ENCODE results near the gene UTF1. TPM values are rescaled to one million over a fixed set of nuclear protein-coding genes. Genes with fewer than 3 reads are reported as not detected.

The UTF1 gene
- total RNA-seq, 1 donor from 2014 or later, result not detected

DNA sequence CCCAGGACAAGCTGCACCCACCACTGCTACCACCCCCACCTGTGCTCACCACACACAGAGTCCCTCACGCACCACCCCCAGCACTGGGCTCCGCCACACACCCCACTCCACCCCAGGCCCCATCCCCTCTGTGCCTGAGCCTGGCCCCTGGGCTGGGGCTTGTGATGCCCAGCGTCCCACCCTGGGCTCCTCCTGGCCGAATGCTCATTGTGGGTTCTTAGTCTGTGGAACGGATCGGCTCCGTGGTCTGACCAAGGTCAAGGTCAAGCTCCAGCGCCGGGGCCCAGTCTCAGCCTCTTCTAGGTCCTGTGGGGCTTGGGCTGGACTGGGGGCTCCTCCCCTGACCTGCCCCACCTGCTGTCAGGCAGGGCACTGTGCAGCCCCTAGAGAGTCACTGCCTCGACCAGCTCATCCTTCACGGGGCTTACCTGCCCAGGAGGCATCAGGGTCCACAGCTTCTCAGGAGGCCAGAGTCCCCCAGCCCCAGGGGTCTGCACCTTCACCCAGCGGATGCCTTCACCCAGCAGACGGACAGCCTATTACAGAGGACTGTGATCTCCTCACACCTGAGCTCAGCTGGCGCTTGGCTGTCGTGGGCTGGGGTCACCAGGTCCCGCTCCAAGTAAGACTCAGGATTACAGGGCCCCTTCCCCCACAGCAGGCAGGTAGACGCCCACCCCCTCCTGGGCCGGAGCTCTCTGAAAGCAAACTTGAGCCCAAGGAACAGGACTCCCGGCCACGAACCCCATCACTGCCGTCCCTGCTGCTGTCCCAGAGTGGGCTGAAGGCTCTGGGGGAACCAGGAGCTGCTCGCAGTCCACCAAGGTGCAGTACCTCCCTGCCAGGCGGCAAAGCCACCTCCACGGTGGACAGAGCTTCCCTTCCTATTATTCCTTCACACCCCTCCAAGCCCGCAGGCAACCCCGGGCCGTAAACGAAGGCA is 15.3 kb upstream of the UTF1 start:
- H3K27me3 Mint-ChIP-seq (ENCODE audit: low read depth), result peaks cover 34% of the 10 kb centered on the region
- no peaks in the 10 kb centered on the region for H3K36me3 Mint-ChIP-seq
- H3K4me1 Mint-ChIP-seq, result peaks cover 2% of the 10 kb centered on the region
- no peak overlapping the region for H3K4me3 Mint-ChIP-seq
- H3K27ac Mint-ChIP-seq, result no peak overlapping the region
- H3K9me3 Mint-ChIP-seq, result no peaks in the 10 kb centered on the region
- TF ChIP-seq, protein P1, sequence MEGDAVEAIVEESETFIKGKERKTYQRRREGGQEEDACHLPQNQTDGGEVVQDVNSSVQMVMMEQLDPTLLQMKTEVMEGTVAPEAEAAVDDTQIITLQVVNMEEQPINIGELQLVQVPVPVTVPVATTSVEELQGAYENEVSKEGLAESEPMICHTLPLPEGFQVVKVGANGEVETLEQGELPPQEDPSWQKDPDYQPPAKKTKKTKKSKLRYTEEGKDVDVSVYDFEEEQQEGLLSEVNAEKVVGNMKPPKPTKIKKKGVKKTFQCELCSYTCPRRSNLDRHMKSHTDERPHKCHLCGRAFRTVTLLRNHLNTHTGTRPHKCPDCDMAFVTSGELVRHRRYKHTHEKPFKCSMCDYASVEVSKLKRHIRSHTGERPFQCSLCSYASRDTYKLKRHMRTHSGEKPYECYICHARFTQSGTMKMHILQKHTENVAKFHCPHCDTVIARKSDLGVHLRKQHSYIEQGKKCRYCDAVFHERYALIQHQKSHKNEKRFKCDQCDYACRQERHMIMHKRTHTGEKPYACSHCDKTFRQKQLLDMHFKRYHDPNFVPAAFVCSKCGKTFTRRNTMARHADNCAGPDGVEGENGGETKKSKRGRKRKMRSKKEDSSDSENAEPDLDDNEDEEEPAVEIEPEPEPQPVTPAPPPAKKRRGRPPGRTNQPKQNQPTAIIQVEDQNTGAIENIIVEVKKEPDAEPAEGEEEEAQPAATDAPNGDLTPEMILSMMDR (IDR thresholded peaks at IDR 0.05; ENCODE audit: unreplicated experiment), result no peak
- peak in 1 of 2 experiments; percentile 15 for DNase-seq (ENCODE audit: low spot score in 2 of 2, unreplicated experiment in 2 of 2)

DNA sequence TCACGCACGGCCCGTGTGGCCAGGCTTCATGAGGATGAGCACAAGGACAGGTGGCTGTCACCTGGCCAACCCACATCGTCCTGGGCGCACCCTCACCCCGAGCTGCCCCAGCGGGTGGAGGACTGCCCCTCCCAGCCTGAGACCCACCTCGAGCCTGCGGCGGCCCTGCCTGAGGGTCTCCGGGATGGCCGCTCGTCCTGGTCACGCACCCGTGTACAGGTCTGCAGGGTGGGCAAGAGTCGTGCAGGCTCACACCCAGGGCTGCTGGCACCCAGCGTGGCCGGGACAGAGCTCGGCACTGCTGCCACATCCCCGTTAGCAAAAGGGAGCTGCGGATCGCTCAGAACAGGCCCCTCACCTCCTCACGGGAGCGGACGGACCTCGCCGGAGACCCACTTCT is 14.4 kb upstream of the UTF1 start:
- no peaks in the 10 kb centered on the region for H3K9me3 Mint-ChIP-seq
- H3K36me3 Mint-ChIP-seq, result no peaks in the 10 kb centered on the region
- no peak overlapping the region for H3K27ac Mint-ChIP-seq
- peaks cover 4% of the 10 kb centered on the region for H3K4me1 Mint-ChIP-seq
- peaks cover 36% of the 10 kb centered on the region for H3K27me3 Mint-ChIP-seq (ENCODE audit: low read depth)
- TF ChIP-seq, protein P1 (IDR thresholded peaks at IDR 0.05; ENCODE audit: unreplicated experiment), result no peak
- H3K4me3 Mint-ChIP-seq, result no peak overlapping the region
- peak in 1 of 2 experiments; percentile 13 for DNase-seq (ENCODE audit: low spot score in 2 of 2, unreplicated experiment in 2 of 2)

DNA sequence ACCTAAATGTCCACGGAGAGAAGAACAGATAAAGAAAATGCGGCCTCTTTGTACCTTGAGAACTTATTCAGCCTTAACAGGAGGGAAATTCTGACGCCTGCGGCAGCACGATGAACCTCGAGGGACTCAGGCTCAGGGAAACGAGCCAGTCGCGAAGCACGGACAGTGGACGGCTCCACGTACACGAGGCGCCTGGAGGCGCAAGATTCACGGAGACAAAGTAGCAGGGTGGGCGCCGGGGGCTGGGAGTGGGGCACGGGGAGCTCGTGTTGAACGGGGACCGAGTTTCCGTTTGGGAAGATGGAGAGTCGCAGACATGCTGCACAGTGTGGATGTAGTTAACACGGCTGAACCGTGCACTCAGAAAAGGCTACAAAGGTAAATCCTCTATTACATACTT is 13.2 kb upstream of the UTF1 start:
- DNase-seq (ENCODE audit: low spot score in 2 of 2, unreplicated experiment in 2 of 2), result peak in 1 of 2 experiments; percentile 5
- Mint-ChIP-seq H3K27me3 (ENCODE audit: low read depth) (peaks cover 47% of the 10 kb centered on the region), H3K27ac (no peak overlapping the region), H3K4me1 (peaks cover 8% of the 10 kb centered on the region), H3K4me3 (no peak overlapping the region), H3K9me3 (no peaks in the 10 kb centered on the region), H3K36me3 (no peaks in the 10 kb centered on the region)
- TF ChIP-seq, protein P1 (IDR thresholded peaks at IDR 0.05; ENCODE audit: unreplicated experiment), result no peak

DNA sequence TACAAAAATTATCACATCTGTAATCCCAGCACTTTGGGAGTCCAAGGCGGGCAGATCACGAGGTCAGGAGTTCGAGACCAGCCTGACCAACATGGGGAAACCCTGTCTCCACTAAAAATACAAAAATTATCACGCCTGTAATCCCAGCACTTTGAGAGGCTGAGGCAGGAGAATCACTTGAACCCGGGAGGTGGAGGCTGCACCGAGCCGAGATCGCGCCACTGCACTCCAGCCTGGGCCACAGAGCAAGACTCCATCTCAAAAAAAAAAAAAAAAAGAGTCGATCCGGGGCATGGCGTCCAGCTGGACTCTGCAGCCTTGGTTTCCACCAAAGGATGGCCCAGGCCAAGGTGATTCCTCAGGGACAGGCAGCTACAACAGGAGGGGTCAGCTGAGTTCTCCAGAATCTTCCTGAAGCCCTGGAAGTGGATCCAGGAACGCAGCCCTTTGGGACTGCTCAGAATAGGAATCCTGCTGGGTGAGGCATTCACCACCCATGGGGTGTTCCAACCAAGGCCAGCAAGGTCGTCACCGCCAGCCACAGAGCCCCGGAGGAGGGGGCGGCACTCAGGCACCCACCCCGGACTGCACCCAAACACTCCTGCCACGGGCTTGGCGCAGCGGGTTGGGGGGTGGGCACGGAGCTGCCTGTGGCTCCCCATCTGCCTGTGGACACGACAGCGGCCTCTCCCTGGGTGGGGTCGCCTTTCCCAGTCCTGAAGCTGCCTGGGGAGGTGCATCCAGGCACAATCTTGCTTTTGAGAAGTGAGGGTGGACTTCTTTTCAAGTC is 12.0 kb upstream of the UTF1 start:
- Mint-ChIP-seq H3K27me3 (ENCODE audit: low read depth) (peaks cover 47% of the 10 kb centered on the region), H3K36me3 (no peaks in the 10 kb centered on the region), H3K9me3 (no peaks in the 10 kb centered on the region), H3K27ac (no peak overlapping the region), H3K4me1 (peaks cover 8% of the 10 kb centered on the region), H3K4me3 (no peak overlapping the region)
- TF ChIP-seq, protein P1 (IDR thresholded peaks at IDR 0.05; ENCODE audit: unreplicated experiment), result no peak
- no peak for DNase-seq (ENCODE audit: low spot score in 2 of 2, unreplicated experiment in 2 of 2)

DNA sequence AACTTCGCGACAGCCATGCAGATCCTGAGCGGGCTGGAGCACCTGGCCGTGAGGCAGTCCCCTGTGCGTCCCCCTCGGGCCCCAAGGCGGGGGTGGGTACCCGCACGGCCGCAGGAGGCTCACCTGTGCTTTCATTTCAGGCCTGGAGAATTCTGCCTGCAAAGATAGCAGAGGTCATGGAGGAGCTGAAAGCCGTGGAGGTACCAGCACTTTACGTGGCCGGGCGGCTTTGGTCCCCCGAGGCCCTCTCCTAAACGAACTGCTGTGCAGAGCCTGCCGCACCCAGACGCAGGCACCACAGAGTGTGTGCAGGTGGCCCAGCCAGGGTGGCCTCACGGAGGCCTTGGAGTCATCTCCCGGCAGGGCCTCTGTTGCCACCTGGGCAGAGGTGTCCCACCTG is 11.1 kb upstream of the UTF1 start:
- DNase-seq (ENCODE audit: low spot score in 2 of 2, unreplicated experiment in 2 of 2), result no peak
- H3K9me3 Mint-ChIP-seq, result no peaks in the 10 kb centered on the region
- H3K27me3 Mint-ChIP-seq (ENCODE audit: low read depth), result peaks cover 50% of the 10 kb centered on the region
- H3K27ac Mint-ChIP-seq, result no peak overlapping the region
- TF ChIP-seq, protein P1 (IDR thresholded peaks at IDR 0.05; ENCODE audit: unreplicated experiment), result no peak
- peaks cover 8% of the 10 kb centered on the region for H3K4me1 Mint-ChIP-seq
- no peak overlapping the region for H3K4me3 Mint-ChIP-seq
- no peaks in the 10 kb centered on the region for H3K36me3 Mint-ChIP-seq

Measured in mesothelial cell of epicardium (in vitro differentiated cells).